PFSK-1 (cell line): ENCODE measurements around the gene CDH7.

Source experiments
- FOXP2 ChIP-seq: optimal IDR thresholded peaks from 2 replicates; pipeline ENCODE3; 2011; ENCODE audit warnings: borderline replicate concordance, control low read depth, inconsistent platforms; ENCODE audit not compliant: insufficient read depth; ENCODE audit errors: extremely low read length, extremely low read depth
- POLR2AphosphoS5 ChIP-seq: IDR thresholded peaks from 2 replicates; pipeline ENCODE4 v1.6.1; 2012; ENCODE audit warnings: low read depth, mild to moderate bottlenecking, control low read depth, low read length, moderate library complexity
- REST ChIP-seq, 2 experiments: IDR thresholded peaks; 2 replicates each; pipeline versions ENCODE4 v1.6.1 to v1.8.0; 2011 to 2012; ENCODE audit warnings: low read depth in 2 of 2, low read length in 2 of 2, control low read depth in 1 of 2, inconsistent platforms in 1 of 2, mild to moderate bottlenecking in 1 of 2, moderate library complexity in 1 of 2; ENCODE audit not compliant: insufficient read depth in 1 of 2
- SIN3A ChIP-seq: IDR thresholded peaks from 2 replicates; pipeline ENCODE4 v1.6.1; 2012; ENCODE audit warnings: mild to moderate bottlenecking, low read length, moderate library complexity, borderline replicate concordance; ENCODE audit not compliant: insufficient read depth
- TAF1 ChIP-seq: IDR thresholded peaks from 2 replicates; pipeline ENCODE4 v1.6.1; 2012; ENCODE audit warnings: low read length, control low read depth, borderline replicate concordance; ENCODE audit not compliant: insufficient read depth

- TF ChIP-seq SIN3A, result no peak
- no peak for TF ChIP-seq POLR2AphosphoS5
- TF ChIP-seq REST (IDR thresholded peaks at IDR 0.05; ENCODE audit: insufficient read depth in 1 of 2, low read depth in 2 of 2, low read length in 2 of 2), result no peak
- no peak for TF ChIP-seq TAF1
- no peak for TF ChIP-seq FOXP2
These were observed 101.5 kb downstream of the CDH7 start for GRCh38 chr18:65852273-65852672.
